Measurements from ENCODE around the gene PERCC1.
A peak's percentile ranks its signal among the peaks of the same experiment; 100 is the strongest.

PERCC1 gene

DNA sequence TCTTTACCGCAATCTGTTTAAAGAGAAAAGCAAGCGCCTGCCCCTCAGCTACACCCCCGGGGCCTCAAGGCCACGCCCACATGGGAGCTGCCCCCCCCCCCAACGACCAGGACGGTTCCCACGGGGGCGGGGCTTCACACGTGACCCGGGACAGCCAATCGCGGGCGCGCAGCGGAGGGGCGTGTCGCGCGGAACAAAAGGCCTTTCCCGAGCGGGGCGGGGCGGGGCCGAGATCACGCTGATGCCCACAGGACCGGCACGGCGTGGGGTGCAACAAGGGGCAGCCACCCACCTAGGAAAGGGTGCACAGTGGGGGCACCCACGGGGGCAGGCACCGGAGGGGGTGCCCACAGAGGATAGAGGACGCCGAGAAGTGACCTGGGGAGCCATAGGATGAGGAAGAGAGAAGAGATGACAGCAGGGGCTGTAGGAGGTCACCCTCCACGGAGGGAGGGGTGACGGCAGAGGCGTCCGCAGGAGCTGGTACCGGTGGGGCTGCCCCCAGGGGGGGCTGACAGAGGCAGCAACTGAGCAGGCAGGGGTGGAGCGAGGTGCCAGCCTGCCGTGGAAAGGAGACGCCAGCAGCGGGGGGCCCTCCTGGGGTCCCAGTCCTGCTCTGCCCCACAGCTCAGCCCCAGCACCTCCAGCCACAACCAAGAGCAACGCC is 22.6 kb upstream of the PERCC1 start:
- peak; percentile 44 to 99 (median 92) for DNase-seq

DNA sequence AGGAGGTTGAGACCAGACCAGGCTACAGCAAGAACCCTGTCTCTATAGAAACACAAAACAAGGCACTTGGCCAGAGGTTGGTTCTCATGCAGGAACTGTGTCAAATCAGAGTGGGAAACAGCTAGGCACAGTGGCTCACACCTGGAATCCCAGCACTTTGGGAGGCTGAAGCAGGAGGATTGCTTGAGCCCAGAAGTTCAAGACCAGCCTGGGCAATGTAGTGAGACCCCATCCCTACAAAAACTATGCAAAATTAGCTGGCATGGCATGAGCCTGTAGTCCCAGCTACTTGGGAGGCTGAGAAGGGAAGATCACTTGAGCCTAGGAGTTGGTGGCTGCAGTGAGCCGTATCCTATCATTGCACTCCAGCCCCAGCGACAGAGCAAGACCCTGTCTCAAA is 18.0 kb upstream of the PERCC1 start:
- DNase-seq = no peak

DNA sequence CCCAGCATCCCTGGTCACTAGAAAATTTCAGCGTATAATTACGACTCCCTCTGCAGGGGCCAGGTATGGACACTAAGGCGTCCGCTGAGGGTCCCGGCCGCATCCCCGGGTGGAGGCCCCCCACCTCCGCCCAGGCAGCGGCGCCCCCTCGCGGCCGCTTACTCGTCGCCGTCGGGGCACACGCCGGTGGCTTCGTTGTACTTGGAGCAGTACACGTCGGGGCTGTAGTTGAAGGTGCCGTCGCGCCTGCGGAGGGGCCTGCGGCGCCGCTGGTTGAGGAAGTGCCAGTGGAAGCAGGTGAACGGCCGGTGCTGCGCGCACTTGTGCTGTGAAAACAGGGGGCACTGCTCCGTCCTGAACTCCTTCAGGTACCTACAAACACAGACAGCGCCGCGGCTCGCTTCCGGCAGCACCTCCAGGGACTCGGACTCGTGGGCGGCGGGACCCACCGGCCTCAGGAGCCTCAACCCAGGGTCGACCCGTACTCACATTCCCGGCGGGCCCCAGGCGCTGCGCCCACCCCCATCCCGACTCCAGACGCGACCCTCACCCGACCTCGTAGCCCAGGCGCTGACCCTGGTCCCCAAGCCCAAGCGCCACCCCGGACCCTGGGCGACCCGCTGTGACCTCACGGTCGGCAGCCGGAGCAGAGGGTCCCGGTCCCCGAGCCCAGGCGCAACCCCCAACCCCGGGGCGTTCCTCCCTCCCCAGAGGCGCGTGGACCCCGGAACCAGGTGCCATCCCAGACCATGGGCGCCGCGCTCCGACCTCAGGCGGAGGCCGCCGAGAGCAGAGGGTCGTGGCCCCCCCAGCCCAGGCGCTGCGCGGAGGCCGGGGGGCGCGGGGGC is 17.0 kb upstream of the PERCC1 start:
- peak in 18 of 56 donors; percentile 1 to 61 (median 16) for DNase-seq

- DNase-seq = peak in 46 of 56 donors; percentile 1 to 78 (median 40)
Measured at GRCh38 chr16:1414532-1415260, 16.2 kb upstream of the PERCC1 start, which contains the start of gene UNKL. UNKL (minus strand) TSS chr16:1414704; CDS start chr16:1414691, 13 bp downstream.

- DNase-seq = no peak
Measured at GRCh38 chr16:1416521-1416941, 14.3 kb upstream of the PERCC1 start.

- DNase-seq = no peak
Measured at GRCh38 chr16:1420111-1420539, 10.8 kb upstream of the PERCC1 start.

- no peak for DNase-seq
Measured at GRCh38 chr16:1422076-1422475, 8.8 kb upstream of the PERCC1 start.

DNA sequence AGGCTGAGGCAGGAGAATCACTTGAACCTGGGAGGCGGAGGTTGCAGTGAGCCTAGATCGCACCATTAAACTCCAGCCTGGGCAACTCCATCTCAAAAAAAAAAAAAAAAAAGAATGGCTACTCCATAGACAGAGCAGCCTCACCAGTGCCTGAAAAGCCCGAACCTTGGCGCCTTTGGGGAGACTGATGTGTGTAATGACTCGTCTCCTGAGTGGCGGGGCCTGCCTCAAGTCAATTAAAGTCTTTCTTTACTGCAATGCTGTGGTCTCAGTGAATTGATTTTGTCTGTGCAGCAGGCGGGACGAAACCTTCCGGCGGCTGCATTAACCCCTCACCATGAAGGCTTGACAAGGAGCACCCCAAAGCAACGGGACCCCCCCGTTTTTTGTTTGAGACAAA is 6.8 kb upstream of the PERCC1 start:
- DNase-seq = no peak

DNA sequence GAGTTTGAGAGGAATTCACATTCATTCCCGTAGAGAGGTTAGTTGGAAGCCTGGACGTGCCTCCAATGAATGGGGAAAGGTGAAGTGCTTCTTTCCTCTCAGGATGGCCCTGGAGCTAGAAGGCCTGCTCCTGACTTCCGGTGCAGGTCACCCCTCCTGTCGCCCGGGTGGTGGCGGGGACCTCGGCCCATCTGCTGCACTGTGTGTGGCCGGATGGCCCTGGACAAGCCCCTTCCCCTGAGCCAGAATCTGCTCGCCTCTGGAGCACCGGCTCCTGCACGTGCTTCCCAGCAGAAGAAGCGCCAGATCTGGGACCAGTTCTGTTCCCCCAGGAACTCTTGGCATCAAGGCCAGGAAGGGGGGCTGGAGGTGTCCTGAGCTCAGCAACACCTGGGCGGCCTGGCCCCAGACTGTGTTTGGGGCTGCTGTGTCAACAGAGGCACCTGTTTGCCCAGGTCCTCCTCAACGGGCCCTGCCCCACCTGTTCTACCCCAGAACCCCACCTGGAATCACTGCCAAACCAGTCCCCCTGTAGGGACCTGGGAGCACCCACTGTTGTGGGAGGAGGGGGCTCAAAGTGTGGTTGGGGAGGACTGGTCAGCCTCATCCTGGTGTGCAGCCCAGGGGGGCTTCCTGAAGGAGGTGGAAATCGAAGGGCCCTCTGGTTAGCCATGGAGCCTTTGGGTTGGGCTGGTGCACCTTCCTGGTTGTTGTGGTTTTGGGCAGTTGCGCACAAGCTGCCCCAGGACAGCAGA is 5.1 kb upstream of the PERCC1 start:
- DNase-seq = no peak

DNA sequence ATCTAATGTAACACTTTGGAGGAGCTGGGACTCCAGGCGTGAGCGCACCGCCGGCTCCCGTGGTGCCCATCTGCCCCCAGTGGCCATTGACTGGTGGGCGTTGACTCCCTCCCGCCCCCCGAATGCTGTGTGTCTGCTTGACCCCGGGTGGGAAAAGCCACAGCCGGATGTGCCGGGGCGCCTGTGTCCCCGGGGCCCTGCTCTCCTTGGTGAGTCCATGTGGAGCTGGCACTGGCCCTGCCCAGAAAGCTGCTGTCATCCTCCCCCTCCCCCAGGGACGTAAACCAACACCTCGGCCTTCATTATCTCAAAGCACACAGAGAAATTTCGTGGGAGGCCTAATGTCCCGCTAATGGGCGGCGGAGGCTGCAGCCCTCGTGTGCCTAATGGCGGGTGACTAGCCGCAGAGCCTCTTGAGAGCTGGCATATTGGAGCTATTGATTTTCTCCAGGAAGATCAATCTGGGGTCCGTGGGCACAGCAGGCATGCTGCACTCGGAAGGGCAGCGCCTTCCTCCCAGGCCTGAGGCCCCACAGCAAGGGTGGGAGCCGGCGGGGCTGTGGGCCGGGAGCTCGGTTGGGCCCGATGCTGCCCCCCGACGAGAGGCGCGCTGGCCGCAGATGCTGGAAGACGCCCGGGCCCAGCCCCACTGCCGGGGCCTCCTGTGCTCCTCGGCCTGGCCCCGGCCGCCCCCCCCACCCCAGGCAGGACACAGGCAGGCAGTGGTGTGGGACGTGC is 4.0 kb upstream of the PERCC1 start:
- DNase-seq = no peak

DNA sequence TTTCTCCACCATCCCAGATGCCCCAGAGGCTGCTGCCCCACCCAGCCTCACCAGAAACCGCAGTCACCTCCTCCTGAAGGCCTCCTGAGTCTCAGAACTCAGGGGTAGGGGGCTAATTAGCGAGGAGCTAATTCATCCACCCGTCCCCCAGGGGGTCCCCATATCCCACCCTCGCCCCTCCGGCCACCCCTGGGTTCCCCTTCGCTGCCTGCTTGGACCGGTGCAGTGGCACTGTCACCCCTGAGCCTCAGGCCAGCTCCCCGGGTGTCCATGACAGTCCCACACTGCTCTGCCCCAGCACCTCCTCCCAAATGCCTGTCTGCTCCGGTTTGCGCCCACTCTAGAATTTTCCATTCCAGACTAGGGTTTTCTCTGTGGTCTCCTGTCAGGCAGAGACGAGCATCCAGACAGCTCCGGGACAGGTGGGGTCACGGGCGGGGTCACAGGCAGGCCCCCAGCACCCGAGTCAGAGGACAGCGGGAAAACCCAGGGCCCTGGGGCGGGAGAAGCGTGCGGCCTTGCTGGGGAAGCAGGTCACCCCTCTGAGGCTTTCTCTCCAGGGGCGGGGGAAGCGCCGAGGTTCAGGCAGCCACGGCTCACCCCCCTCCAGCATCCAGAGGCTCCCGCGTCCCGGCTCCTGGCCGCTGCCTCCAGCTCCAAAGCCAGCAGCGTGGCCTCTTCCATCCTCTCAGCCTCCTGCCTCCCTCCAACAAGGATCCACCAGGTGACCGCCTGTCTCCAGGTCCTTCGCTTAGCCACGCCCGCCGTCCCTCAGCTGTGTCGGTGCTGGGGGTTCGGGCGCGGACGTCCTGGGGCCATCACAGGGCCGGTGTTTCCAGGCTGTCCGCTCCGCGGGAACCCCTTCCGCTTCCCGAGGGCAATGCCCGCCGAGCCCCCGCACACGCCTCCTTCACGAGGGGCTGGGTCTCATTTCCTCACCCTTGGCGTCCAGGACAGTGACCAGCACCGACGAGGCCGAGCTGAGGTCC is 3.1 kb upstream of the PERCC1 start:
- no peak for DNase-seq

GRCh38 chr16:1428511-1428910 is 2.4 kb upstream of the PERCC1 start:
- peak in 3 of 56 donors; percentile 3 to 19 (median 5) for DNase-seq

DNA sequence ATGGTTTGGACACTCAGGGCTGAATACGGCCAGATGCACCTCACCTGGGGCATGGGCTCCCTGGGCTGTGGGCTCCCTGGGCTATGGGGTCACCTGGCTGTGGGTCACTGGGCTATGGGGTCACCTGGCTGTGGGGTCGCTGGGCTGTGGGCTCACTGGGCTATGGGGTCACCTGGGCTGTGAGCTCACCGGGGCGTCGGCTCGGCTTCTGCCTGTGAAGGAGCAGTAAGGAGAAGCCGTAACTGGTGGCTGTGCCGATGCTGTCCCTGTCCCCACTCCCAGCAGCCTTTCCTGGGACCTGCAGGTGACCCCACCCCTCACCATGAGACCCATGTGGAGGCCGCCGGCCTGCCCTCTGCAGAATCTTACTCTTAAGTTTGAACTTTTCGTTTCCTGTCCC is 1.9 kb upstream of the PERCC1 start:
- no peak for DNase-seq

GRCh38 chr16:1429631-1430030 is 1.2 kb upstream of the PERCC1 start:
- DNase-seq = no peak

- DNase-seq = no peak
Measured at GRCh38 chr16:1430214-1430758, 592 bp upstream of the PERCC1 start.

- no peak for DNase-seq
Measured at GRCh38 chr16:1431497-1432270, 806 bp downstream of the PERCC1 start.

DNA sequence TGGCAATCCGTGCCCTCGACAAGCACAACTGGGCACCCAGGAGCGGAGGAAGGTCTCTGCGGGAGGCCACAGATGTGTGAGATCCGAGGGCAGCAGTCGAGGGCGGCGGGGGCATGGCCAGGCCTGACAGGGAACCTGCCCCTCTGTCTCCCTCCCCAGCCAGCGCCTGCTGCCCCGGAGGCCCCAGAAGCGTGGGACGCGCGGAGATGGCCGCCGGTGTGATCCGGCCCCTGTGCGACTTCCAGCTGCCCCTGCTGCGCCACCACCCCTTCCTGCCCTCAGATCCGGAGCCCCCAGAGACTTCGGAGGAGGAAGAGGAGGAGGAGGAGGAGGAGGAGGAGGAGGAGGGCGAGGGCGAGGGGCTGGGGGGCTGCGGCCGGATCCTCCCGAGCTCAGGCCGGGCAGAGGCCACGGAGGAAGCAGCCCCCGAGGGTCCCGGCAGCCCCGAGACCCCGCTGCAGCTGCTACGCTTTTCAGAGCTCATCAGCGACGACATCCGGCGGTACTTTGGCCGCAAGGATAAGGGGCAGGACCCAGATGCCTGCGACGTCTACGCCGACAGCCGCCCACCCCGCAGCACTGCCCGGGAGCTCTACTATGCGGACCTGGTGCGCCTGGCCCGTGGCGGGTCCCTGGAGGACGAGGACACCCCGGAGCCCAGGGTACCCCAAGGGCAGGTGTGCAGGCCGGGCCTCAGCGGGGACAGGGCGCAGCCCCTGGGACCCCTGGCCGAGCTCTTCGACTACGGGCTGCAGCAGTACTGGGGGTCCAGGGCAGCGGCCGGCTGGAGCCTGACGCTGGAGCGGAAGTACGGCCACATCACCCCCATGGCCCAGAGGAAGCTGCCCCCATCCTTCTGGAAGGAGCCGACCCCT is 1.7 kb downstream of the PERCC1 start:
- DNase-seq = no peak
